ENCODE data around the gene DENND6B.

DNA sequence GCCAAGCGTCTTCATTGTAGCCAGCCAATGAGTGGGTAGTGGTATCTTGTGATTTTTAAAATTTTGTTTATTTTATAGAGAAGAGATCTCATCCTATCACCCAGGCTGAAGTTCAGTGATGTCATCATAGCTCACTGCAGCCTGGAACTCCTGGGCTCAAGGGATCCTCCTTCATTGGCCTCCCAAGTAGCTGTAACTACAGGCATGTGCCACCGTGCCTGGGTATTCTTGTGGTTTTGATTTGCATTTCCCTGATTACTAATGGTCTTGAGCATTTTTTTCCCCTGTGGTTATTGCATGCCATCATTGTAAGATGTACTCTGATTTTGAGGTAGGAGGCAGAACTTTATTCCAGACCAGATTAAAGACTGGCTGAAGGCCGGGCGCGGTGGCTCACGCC lies 2.4 kb upstream of the DENND6B start:
- TF ChIP-seq, protein P1, sequence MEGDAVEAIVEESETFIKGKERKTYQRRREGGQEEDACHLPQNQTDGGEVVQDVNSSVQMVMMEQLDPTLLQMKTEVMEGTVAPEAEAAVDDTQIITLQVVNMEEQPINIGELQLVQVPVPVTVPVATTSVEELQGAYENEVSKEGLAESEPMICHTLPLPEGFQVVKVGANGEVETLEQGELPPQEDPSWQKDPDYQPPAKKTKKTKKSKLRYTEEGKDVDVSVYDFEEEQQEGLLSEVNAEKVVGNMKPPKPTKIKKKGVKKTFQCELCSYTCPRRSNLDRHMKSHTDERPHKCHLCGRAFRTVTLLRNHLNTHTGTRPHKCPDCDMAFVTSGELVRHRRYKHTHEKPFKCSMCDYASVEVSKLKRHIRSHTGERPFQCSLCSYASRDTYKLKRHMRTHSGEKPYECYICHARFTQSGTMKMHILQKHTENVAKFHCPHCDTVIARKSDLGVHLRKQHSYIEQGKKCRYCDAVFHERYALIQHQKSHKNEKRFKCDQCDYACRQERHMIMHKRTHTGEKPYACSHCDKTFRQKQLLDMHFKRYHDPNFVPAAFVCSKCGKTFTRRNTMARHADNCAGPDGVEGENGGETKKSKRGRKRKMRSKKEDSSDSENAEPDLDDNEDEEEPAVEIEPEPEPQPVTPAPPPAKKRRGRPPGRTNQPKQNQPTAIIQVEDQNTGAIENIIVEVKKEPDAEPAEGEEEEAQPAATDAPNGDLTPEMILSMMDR (IDR thresholded peaks at IDR 0.05): no peak
- no peak for TF ChIP-seq EZH2 (IDR thresholded peaks at IDR 0.05; ENCODE audit: borderline replicate concordance, insufficient read depth, low read depth, low read length, poor library complexity, severe bottlenecking)
